Parathyroid adenoma (tissue), 2 donors: ENCODE results near the gene ELAVL4.

Experiments
- H2AFZ ChIP-seq: fragments of 300-600 bp; sonication (generic); one replicate; pipeline ENCODE4 v1.7.0; 2017; ENCODE audit warnings: antibody characterized with exemption, mild to moderate bottlenecking
- H3K27ac ChIP-seq: fragments of 300-600 bp; sonication (generic); one replicate; pipeline ENCODE4 v1.7.0; 2017
- H3K27me3 ChIP-seq: fragments of 300-600 bp; sonication (generic); one replicate; pipeline ENCODE4 v1.7.0; 2017; ENCODE audit warnings: low read length; ENCODE audit not compliant: control insufficient read depth, insufficient read depth
- H3K36me3 ChIP-seq: fragments of 300-600 bp; sonication (generic); one replicate; pipeline ENCODE4 v1.7.0; 2017; ENCODE audit warnings: low read length; ENCODE audit not compliant: control insufficient read depth, insufficient read depth
- H3K4me1 ChIP-seq: fragments of 300-600 bp; sonication (generic); one replicate; pipeline ENCODE4 v1.7.0; 2017; ENCODE audit warnings: control low read depth
- H3K4me2 ChIP-seq: fragments of 300-600 bp; sonication (generic); one replicate; pipeline ENCODE4 v1.7.0; 2017; ENCODE audit warnings: low read length
- H3K4me3 ChIP-seq: fragments of 300-600 bp; sonication (generic); one replicate; pipeline ENCODE4 v1.7.0; 2017; ENCODE audit warnings: low read depth, low read length
- H3K79me2 ChIP-seq: fragments of 300-600 bp; sonication (generic); one replicate; pipeline ENCODE4 v1.7.0; 2017; ENCODE audit warnings: control low read depth
- H3K9ac ChIP-seq: fragments of 300-600 bp; sonication (generic); one replicate; pipeline ENCODE4 v1.7.0; 2017; ENCODE audit warnings: mild to moderate bottlenecking
- H3K9me3 ChIP-seq: fragments of 300-600 bp; sonication (generic); one replicate; pipeline ENCODE4 v1.7.0; 2017; ENCODE audit warnings: low read length; ENCODE audit not compliant: control insufficient read depth
- CTCF ChIP-seq: fragments of 300-600 bp; sonication (generic); IDR thresholded peaks from one replicate; pipeline ENCODE4 v1.7.0; 2017; ENCODE audit warnings: antibody characterized with exemption, mild to moderate bottlenecking
- donor health status: primary hyperparathyroidism.

Gene ELAVL4

GRCh38 chr1:50193002-50193401 is 84.3 kb downstream of the ELAVL4 start:
- Histone ChIP-seq H3K4me1 (no peaks in the 10 kb centered on the region), H3K27ac (no peak overlapping the region), H3K4me2 (no peak overlapping the region), H2AFZ (no peak overlapping the region), H3K27me3 (no peaks in the 10 kb centered on the region), H3K36me3 (no peaks in the 10 kb centered on the region), H3K79me2 (no peaks in the 10 kb centered on the region), H3K4me3 (no peak overlapping the region), H3K9me3 (no peaks in the 10 kb centered on the region), H3K9ac (no peak overlapping the region)
- no peak for TF ChIP-seq CTCF

DNA sequence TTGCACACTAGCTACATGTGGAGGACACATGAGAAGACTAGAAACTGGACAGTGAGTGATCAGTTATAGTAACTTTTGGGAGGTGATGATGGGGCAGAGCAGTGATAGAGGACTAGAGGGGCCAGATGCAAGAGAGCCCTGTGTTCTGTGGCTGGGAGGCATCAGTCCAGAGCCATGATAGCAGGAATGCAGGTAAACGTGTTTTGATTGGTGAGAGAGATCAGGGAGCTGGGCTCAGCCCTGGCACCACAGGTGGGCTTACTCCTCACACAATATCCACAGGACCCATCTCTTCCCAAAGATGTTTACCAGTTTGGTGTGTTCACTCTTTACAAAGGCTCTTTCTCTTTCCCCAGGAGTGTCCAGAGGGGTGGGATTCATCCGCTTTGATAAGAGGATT is 86.5 kb downstream of the ELAVL4 start:
- TF ChIP-seq CTCF: no peak
- H3K4me1 ChIP-seq: no peaks in the 10 kb centered on the region
- no peak overlapping the region for H3K4me3 ChIP-seq
- H3K79me2 ChIP-seq: no peaks in the 10 kb centered on the region
- H3K27ac ChIP-seq: no peak overlapping the region
- H2AFZ ChIP-seq: no peak overlapping the region
- no peaks in the 10 kb centered on the region for H3K27me3 ChIP-seq
- no peaks in the 10 kb centered on the region for H3K9me3 ChIP-seq
- no peak overlapping the region for H3K9ac ChIP-seq
- H3K36me3 ChIP-seq: no peaks in the 10 kb centered on the region
- no peak overlapping the region for H3K4me2 ChIP-seq

GRCh38 chr1:50196081-50196480 is 87.4 kb downstream of the ELAVL4 start:
- no peaks in the 10 kb centered on the region for H3K9me3 ChIP-seq
- no peak overlapping the region for H3K27ac ChIP-seq
- TF ChIP-seq CTCF: no peak
- no peak overlapping the region for H3K4me3 ChIP-seq
- H3K79me2 ChIP-seq: no peaks in the 10 kb centered on the region
- no peaks in the 10 kb centered on the region for H3K27me3 ChIP-seq
- no peaks in the 10 kb centered on the region for H3K36me3 ChIP-seq
- no peak overlapping the region for H2AFZ ChIP-seq
- no peaks in the 10 kb centered on the region for H3K4me1 ChIP-seq
- H3K9ac ChIP-seq: no peak overlapping the region
- H3K4me2 ChIP-seq: no peak overlapping the region

DNA sequence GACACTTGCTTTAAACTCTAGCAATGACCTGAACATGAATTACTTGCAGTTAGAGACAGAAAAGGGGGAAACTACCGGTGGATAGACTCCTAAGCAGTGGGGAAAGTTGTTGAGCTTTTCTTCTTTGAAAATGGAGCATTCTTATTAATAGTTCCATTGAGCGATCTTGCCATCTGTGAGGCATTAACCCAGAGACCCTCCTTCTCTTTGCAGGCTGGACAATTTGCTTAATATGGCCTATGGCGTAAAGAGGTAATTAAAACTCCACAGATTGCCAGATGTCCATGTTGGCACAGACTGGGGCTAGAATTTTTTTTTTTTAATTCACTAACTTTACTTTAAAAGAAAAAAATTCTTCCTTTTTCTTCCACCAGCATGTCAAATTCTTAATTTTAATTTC is 88.5 kb downstream of the ELAVL4 start:
- Histone ChIP-seq H3K27ac (no peak overlapping the region), H3K4me3 (no peak overlapping the region), H3K27me3 (no peaks in the 10 kb centered on the region), H3K79me2 (no peaks in the 10 kb centered on the region), H3K4me1 (no peaks in the 10 kb centered on the region), H3K4me2 (no peak overlapping the region), H2AFZ (no peak overlapping the region), H3K36me3 (no peaks in the 10 kb centered on the region), H3K9me3 (no peaks in the 10 kb centered on the region), H3K9ac (no peak overlapping the region)
- no peak for TF ChIP-seq CTCF

- no peak overlapping the region for H3K27ac ChIP-seq
- no peaks in the 10 kb centered on the region for H3K9me3 ChIP-seq
- TF ChIP-seq CTCF: no peak
- no peak overlapping the region for H3K4me3 ChIP-seq
- no peak overlapping the region for H2AFZ ChIP-seq
- H3K4me2 ChIP-seq: no peak overlapping the region
- H3K9ac ChIP-seq: no peak overlapping the region
- H3K27me3 ChIP-seq: no peaks in the 10 kb centered on the region
- no peaks in the 10 kb centered on the region for H3K79me2 ChIP-seq
- no peaks in the 10 kb centered on the region for H3K36me3 ChIP-seq
- H3K4me1 ChIP-seq: no peaks in the 10 kb centered on the region
Measured at GRCh38 chr1:50208315-50208714, 99.6 kb downstream of the ELAVL4 start.
